GM19239 (cell line): Measurements from ENCODE around the gene PTPRG.
A peak's percentile ranks its signal among the peaks of the same experiment; 100 is the strongest.

ENCODE experiments used
- DNase-seq: peaks from one replicate; pipeline ENCODE4 v3.0.0; 2011; ENCODE audit warnings: low spot score; ENCODE audit not compliant: insufficient read length
- FAIRE-seq: peaks from 2 replicates; lab custom pipeline; 2011; peaks lifted over from hg19 to GRCh38; lab: Jason Lieb, UNC

The PTPRG gene

GRCh38 chr3:62318365-62318751, 757.0 kb downstream of the PTPRG start:
- FAIRE-seq (no peak), DNase-seq (no peak)

DNA sequence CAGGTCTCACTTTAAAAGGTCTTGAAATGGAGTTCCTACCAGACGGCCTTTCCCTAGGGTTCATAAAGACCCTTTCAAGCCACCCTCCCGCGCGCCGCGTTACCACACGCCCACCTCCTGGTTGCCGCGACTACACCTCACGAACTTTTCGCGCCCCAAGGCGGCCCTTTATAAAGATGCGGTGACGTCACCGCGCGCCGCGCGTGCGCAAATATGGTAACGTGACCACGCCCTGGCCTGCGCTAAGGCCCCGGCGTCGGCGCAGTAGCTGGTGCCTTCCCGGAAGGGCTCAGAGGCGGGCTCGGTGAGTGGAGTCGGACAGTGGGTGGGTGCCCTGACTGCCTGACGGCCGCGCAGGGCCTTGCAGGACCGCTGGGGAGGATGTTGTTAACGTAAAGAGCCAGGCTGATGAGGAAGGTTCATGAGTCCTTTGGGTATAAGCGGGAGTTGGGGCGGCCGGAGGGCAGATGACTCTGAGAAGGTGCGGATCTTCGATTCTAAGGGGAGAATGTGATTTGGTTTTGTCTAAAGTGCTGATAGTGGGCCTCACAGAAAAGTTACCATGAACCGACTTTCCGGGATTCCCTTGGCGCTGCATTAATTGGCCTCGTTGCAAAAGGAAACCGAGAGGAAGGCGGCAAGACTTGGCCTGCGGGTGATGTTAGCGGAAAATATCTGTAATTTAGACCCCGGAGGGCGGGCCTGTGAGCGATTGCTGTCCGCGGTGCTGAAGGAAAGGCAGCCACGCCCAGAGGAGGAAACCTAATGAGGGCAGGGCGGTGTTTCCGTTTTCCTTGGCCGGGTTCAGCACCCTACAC, 757.6 kb downstream of the PTPRG start:
- FAIRE-seq (no peak), DNase-seq (peak; percentile 28)

DNA sequence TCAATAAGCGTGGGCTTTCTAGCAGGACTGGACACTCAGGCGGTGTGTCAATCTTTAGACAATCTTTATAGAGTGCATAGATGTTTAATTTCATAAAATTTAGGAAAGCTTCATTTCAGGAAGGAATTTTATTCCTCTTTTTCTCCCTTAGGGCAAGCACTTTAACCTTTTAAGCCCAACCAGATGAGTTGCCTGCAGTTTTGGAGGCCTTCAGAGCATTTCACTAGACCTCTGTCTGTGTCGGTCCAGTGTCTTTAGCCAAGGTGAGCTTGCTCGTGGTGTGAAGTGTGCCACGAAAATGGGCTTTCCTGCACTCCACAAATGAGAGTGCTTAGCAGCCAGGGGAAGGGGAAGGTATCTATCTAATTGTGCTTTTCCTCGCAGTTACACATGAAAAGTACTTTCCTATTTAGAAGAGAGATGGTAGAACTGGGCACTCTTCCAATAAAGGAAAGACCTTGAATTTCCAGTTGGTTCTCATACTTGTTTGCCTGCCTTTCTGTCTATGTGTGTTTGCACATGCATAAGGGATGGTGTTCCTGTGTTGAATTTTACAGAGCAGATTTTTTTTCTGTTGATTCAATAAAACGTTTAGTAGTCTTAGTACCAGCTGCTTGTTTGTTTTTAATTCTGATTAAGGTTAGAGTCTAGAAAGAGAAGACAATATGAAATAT, 758.3 kb downstream of the PTPRG start:
- no peak for FAIRE-seq

GRCh38 chr3:62323241-62323640, 761.9 kb downstream of the PTPRG start:
- FAIRE-seq, result no peak
- no peak for DNase-seq

More for the DNA sequence above, 758.3 kb downstream of the PTPRG start:
- no peak for DNase-seq

DNA sequence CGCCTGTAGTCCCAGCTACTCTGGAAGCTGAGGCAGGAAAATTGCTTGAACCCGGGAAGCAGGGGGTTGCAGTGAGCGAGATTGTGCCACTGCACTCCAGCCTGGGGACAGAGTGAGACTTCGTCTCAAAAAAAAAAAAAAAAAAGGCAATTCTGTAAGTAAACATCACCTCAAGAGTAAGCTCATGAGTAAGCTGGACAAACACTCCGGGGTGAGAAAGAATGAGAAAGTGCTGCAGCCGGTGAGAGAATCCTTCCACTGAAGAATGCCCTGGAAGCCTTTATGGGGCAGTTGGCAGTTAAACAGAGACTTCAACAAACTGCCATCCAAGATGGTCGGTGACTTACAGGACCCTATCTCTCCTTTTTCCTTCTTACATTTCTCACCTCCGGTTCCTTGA, 764.5 kb downstream of the PTPRG start:
- no peak for DNase-seq
- FAIRE-seq, result no peak

- no peak for FAIRE-seq
- no peak for DNase-seq
Measured at GRCh38 chr3:62329971-62330370, 768.6 kb downstream of the PTPRG start.

GRCh38 chr3:62332017-62332416, 770.6 kb downstream of the PTPRG start:
- FAIRE-seq (no peak), DNase-seq (no peak)

DNA sequence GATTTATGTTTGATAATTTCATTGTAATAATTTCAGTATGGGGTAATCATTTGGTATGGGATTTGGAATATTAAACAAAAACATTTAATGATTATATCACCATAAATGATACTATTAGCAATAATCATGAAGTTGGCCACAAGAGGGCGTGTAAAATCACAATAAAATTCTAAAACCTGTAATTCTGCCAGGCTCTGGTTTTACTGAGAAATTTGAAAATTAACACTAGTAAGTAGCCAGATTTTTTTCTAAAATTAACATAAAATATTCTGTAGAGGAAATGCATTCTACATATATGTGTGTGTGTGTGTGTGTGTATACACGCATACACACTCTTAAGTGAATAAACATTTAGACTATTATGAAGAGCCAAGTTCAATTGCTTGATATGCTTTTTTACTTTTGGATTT, 771.5 kb downstream of the PTPRG start:
- FAIRE-seq (peak; percentile 28), DNase-seq (no peak)

DNA sequence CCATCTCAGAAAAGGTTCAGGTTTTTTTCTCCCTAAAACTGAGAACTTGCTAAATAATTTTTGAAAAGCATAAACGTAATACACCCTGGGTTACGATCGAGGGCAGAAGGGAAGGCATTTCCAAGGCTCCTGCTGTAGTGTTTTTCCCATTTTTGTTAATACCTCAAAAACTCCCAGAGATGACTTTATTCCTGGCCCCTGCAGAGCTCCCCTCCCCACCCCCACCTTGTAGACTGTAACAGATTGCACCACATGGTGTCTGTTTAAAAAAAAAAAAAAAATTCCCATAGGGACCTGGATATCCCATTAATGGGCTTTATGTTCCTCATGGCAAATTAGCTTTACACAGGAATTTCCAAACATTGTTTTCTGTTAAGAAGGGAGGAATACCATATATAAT, 773.8 kb downstream of the PTPRG start:
- no peak for FAIRE-seq

GRCh38 chr3:62343755-62344154, 782.4 kb downstream of the PTPRG start:
- DNase-seq (no peak), FAIRE-seq (no peak)

More for the DNA sequence above, 773.8 kb downstream of the PTPRG start:
- no peak for DNase-seq
